Measurements from ENCODE around the gene TAGLN.

DNA sequence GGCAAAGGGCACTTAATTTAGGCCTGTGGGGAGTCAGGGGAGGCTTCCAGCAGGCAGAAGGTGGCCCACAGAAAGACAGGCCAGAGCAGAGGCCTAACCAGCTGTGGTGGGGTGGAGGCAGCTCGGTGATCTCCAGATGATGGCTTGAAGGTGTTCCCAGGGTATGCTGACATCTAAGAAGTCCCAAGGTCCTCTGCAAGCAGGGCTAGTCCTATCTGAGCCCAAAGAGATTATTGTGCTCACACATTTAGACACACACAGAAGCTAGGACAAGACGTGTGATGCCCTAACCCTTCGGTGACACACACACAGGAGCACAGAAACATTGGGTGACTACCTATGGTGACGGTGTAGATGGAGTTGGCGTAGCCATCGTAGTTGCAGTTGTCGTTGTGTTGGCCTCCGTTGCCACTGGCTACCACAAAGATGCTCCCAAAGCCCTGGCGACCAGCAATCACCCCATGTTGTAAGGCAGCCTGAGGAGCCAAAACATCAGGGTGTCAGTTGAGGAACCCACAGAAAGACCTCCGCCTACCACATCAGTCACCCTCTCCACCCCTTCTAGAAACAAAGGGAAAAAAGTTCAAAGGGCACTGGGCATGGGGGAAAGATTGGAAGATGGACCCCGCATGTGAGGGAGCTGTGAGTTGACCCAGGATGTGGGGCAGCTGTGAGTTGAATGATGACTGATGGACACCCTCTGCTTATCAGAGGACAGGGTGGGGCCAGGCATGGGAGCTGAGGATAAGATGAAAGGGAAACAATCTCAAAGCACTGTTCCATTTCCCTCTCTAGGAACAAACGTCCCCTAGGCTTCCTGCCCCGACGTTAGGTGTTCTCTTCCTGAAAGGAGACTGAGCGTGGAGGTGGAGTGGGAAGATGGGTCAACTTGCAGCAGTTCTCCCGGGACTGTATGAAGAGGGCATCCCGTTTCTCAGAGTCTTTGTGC, 24.8 kb downstream of the TAGLN start:
- TF ChIP-seq, protein P1, sequence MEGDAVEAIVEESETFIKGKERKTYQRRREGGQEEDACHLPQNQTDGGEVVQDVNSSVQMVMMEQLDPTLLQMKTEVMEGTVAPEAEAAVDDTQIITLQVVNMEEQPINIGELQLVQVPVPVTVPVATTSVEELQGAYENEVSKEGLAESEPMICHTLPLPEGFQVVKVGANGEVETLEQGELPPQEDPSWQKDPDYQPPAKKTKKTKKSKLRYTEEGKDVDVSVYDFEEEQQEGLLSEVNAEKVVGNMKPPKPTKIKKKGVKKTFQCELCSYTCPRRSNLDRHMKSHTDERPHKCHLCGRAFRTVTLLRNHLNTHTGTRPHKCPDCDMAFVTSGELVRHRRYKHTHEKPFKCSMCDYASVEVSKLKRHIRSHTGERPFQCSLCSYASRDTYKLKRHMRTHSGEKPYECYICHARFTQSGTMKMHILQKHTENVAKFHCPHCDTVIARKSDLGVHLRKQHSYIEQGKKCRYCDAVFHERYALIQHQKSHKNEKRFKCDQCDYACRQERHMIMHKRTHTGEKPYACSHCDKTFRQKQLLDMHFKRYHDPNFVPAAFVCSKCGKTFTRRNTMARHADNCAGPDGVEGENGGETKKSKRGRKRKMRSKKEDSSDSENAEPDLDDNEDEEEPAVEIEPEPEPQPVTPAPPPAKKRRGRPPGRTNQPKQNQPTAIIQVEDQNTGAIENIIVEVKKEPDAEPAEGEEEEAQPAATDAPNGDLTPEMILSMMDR (IDR thresholded peaks at IDR 0.05): no peak
- TF ChIP-seq POLR2A (IDR thresholded peaks at IDR 0.05) (no peak), POLR2AphosphoS5 (IDR thresholded peaks at IDR 0.05) (no peak), EP300 (IDR thresholded peaks at IDR 0.05; ENCODE audit: low read depth) (no peak)
